NCI-H774 (cell line): ENCODE measurements around the gene DSPP.
"Not testable (repeated sequence)": the region's sequence is repeated elsewhere in the genome, so short reads cannot be mapped to it uniquely, and the experiment has no call there.

Experiments
- DNase-seq: peaks from one replicate; lab custom pipeline; 2025; lab: John Stamatoyannopoulos, UW

Gene DSPP

DNA sequence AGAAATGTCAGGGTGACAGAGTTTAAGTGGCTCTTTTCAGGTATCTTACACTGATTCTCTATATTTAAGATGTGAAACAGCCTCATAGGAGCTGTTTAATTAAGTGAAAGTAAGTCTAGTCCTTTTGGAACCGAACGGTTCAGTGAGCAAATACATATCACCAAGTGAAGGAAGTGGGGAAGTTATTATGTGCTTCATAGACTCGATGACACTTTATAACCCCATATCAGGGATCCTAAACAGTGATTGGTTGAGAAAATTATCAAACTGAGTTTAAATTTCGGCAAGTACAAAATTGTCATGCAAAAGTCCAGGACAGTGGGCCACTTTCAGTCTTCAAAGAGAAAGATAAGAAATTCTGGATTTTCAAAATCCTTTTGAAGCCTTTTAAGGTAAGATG, at the start of gene DSPP:
Gene DSPP, plus strand, starts transcription at position 301 of the 400 bp plus-strand sequence. CDS start 2,380 bp downstream, outside the sequence.
- no peak for DNase-seq

DNA sequence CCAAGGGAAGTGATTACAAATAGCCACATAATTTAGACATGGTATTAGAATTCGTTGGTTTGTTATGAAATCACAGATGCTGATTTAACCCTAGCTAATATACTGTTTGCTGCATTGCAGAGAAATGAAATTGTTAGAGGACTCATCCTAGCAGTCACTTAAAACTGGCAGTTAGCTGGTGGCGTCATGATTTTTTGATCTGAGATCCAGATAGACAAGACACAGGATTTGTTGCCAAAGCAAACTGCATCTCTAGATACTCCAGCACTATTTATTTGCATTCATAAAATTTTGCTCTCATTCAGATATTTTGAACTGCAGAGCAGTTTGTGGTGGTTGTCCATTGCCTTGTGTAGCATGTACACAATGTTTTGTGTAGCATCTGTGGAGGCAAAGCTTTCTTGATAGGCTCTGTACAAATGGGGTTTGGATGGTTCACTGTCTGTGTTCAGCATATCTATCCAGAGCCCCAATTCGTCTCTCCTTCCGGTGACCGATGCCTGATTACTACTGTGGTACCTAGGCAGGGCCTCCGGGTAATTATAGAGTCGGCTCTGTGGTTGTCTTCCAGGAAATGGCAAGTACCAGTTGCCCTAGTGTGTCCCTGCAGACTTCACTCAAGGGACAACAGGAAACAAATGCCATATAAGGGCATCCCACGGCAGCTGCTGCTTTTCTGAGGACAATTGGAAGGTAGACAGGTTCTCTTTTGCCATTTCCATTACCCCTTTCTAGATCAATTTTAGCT, 49.1 kb upstream of the DSPP start:
- DNase-seq: peak; percentile 51

DNA sequence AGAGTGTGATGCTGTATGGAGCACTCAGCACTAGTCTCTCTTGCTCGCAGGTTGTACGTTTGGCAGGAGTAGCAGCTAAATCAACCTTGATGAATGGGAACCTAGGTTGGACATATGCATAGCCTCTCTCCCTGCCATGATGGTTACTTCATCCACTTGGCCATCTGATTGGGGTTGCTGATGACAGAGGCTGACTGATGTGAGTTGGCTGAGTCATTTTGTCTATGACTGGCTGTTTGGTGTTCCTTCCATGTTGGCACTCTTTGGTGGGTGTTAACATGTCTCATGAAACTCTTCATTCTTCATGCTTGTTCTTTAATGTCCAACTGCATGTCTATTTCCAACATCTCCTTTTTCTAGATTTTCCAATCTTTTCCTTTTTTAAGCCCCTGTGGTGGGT, 47.5 kb upstream of the DSPP start:
- DNase-seq: no peak

DNA sequence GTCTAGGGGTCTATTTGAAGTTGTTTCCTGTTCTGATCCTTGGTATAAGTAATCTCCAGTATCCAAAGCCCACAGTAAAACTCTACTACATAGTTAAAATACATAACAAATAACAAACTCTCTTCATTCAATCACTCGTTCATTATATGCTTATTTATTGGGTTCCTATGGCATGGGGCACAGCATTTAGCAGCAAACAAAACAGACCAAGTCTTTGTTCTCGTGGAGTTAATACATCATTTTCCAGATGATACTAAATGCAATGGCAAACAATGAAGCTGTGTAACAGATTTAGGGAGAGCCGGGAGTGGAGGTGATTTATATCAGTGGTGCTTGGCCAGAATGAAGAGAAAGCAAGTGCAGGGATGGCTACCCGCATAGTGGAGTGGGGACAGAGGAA, 42.6 kb upstream of the DSPP start:
- DNase-seq: no peak

DNA sequence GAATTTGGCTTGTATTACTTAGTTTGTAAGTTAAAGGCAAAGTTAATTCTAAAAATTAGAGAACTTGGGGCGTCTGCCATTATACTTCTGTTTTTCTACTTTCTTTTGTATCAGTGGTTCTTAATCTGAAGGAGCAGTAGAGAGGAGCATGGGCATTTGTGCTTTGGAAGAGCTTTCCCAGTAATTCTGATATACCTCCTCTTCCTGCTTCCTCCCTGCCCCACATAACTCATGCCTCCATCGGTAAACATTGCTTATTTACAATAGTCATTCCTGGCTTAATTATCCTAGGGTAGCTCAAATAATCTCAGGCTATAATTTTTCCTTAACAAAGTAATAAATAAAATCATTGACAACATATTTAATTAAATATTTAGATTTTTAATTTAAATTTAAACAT, 42.1 kb upstream of the DSPP start:
- DNase-seq: peak; percentile 18

DNA sequence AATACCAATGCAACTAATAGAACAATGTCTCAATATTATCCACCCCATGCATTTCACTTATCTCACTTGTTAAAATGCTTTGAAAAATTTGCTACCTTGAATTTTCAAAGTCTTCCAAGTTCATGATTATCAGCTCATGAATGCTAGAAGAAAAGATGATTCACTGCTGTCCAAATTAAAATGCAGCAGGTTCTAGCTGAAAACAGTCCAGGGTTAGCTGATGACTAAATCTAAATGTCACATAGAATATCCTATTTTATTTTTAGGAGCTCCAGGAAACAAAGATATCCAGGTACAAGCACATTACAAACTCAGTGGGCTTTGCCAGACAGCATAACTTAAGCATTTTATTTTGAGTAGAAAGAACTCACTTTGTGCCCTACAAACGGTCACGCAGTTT, 41.1 kb upstream of the DSPP start:
- DNase-seq: no peak

DNA sequence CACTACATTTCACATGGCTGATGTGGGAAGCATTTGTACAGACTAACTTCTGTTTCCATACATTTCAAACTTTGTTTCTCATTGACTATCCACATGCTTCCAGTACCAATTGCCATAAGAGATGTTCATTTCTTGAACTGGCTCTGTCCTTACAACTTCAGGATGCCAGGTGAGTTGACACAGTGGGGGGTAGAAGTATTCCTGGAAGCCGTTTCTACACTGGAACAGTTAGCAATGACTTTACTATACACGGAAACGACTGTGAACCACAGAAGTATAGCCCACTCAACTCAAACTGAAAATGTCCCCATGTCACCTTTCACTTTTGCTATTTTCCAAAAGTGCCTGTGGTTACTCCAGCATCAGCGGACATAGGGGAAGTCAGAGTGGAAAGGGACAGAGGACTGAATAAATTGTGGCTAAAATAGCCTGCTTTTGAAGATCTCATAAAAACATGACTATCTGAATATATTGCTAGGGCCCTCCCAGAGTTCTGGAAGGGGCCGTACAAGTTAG, 38.0 kb upstream of the DSPP start:
- no peak for DNase-seq

DNA sequence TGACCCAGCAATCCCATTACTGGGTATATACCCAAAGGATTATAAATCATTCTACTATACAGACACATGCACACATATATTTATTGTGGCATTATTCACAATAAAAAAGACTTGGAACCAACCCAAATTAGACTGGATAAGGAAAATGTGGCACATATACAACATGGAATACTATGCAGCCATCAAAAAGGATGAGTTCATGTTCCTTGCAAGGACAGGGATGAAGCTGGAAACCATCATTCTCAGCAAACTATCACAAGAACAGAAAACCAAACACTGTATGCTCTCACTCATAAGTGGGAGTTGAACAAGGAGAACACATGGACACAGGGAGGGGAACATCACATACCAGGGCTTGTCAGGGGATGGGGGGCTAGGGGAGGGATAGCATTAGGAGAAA, 34.0 kb upstream of the DSPP start:
- not testable (repeated sequence) for DNase-seq

DNA sequence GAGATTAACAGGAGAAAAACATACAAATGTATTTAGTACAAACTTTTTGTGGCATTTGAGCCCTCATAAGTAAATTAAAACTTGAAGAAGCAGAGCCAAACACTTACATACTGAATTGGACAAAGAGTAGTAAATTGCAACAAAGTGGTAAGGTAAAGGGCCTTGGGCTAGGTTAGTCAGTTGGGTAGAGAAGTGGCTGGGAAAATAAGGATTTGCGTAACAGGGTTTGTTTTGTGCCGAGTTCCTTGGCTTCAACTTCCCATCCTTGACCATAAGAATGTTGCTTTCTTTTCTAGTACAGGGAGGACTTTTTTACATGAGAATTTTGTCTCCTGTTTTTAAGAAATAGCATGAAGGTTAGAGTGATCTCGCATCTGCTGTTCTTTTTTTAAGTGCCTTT, 33.3 kb upstream of the DSPP start:
- DNase-seq: no peak

DNA sequence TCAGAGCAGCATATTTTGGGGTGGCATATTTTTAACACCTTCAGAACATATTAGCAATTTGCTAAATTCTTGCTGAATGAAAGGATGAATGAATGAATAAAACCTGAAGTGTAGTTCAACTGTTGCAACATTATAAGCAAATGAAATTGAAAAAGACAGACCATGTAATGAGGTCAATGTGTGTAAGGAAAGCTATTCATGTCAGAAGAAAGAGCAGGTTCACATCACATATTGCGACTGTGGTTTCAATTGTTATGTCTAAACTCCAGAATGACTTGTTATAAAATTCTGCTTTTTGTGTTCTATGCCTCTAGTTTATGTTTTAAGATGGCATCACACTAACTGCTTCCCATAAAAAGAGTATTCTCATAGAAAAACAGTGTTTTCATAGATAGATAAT, 32.9 kb upstream of the DSPP start:
- no peak for DNase-seq

DNA sequence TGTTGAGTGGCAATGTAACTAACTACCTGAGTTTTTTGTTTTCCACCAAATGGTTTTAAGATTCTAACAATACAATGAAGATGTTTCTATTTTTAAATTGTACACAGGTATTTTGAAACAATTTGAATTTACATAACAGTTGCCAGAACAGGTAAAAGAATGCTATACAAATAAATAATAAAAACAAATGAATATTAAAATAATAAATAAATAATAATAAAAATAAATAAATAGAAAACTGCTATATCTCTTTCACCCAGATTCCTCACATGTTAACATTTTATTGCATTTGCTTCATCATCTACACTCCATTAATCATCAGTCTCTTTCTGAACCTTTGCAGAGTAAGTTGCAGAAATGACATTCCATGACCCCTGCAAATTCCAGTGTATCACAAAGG, 32.3 kb upstream of the DSPP start:
- DNase-seq: no peak

DNA sequence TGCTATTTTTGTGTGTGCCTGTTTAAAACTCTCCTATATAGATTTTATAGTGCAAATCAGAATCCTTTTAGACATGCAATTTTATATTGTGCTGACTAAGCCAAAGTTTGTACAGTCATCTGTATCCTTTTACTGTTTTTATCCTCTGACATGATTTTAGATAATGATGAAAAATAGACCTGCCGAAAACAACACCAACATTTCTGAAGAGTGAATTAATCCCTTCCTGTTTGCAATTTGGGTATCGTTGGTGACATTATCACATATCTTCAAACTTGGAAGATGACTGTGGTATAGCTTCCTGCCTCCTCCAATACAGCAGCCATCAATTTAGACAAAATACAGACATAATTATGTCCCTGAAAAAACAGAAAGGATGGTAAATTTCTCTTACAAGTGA, 28.9 kb upstream of the DSPP start:
- no peak for DNase-seq

DNA sequence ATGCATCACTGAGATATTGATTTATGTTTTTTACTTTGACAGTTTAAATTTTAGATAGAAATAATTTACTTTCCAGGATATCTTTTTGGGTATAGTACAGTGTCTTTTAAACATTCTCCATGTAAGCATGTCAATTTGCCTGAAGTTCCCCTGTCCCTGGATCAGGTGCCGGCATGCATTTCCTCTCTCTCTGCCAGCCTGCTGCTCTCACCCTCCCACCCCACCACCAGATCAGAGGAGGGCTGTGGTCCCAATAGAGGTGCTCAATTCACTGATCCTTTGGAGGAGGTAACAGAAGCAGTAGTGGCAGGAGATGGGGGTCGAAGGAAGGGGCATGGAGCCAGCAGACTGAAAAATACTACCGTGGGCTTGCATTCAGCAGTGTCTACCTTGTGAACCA, 28.3 kb upstream of the DSPP start:
- DNase-seq: no peak

DNA sequence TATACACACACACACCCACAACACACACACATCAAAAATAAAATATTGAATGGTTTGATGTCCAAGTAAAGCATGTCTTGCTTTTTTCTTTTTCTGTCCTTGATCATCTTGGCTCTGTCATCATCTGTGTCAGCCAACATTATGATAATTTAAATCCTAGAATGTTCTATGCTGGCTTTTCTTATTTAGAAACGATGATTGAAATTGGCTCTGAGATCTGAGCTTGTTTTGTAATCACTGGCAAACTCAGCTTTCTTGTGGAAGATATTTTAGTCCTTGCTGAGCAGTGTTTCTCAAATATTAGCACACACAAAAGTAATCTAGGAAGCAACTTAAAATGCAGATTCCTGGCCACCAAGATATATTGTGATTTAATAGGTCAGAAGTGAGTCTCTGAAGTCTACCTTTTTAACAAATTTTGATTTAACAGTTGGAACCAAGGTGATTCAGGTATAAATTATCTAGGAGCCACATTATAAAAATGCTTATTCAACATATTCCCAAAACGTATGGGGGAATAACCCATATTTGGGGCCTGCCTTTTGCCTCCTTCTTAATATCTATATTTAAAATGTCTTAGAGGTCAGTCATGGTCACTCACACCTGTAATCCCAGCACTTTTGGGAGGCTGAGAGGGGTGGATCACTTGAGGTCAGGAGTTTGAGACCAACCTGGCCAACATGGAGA, 24.0 kb upstream of the DSPP start:
- DNase-seq: no peak

DNA sequence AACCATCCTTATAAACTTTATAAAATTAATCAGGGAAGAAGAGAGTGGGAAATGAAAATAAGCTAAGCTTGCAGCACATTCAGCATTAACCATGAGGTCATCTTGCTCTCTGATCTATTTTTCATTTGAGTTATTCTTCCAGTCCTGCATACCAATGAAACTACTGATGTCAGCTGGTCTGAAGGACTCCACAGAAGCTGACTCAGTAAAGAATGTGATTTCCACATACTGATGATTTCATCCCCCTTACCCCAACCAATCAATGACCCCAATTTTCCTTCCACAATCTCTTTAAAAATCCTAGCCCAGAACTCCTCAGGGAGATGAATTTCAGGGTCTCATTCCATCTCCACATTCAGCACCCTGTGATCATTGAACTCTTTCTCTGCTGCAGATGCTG, 18.8 kb upstream of the DSPP start:
- DNase-seq: no peak

DNA sequence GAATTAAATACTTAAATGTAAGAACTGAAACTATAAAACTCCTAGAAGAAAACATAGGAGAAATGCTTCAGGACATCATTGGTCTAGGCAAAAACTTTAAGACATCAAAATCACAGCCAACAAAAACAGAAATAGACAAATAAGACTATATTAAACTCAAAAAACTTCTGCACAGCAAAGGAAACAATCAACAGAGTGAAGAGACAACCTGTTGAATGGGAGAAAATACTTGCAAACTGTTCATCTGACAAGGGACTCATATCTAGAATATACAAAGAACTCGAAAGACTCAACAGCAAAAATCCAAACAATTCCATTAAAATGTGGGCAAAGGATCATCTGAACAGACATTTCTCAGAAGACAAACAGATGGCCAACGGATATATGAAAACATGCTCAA, 16.2 kb upstream of the DSPP start:
- no peak for DNase-seq

DNA sequence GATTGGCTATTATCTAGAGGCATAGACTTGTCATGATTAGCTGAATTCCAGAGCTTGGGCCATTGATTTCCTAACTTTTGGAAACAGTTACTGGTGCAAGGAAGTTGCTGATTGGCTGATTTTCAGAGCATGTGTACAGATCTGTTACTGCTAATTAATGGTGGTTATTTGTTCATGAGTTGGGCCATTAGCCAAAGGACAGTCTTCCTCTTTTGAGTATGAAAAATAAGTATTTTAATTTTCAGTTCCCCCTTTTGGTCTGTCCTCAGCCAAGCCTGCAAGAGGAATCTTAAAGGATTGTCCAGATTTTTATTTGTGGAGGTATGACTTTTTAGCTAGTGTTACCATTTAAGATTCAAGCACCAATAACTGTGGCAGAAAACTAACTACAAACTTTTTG, 7.0 kb upstream of the DSPP start:
- DNase-seq: no peak

DNA sequence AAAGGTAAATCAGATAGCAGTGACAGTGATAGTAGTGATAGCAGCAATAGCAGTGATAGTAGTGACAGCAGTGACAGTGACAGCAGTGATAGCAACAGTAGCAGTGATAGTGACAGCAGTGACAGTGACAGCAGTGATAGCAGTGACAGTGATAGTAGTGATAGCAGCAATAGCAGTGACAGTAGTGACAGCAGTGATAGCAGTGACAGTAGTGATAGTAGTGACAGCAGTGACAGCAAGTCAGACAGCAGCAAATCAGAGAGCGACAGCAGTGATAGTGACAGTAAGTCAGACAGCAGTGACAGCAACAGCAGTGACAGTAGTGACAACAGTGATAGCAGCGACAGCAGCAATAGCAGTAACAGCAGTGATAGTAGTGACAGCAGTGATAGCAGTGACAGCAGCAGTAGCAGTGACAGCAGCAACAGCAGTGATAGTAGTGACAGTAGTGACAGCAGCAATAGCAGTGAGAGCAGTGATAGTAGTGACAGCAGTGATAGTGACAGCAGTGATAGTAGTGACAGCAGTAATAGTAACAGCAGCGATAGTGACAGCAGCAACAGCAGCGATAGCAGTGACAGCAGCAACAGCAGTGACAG, 6.1 kb downstream of the DSPP start:
- no peak for DNase-seq

DNA sequence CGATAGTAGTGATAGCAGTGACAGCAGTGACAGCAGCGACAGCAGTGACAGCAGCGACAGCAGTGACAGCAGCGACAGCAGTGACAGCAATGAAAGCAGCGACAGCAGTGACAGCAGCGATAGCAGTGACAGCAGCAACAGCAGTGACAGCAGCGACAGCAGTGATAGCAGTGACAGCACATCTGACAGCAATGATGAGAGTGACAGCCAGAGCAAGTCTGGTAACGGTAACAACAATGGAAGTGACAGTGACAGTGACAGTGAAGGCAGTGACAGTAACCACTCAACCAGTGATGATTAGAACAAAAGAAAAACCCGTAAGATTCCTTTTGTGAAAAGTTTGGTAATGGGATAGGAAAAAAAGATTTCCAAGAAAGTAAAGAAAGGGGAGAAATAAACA, 7.9 kb downstream of the DSPP start:
- DNase-seq: no peak

DNA sequence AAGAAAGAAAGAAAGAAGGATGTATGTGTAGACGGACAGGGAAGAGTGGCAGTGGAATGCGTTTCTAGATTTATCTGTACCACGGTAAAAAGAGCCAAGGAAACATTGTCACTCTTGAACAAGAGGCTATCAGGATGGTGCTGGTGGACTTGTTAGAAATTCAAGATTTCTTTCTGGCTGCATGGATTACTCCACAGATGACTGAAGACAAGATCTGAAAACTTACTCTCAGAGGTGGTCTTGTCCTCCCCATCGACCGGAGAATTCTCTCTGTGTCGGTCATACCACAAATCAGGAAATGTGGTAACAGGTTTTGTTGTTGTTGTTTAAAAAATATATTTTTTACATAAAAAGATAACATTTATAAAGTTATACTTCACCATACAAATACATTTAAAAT, 11.8 kb downstream of the DSPP start:
- DNase-seq: no peak

DNA sequence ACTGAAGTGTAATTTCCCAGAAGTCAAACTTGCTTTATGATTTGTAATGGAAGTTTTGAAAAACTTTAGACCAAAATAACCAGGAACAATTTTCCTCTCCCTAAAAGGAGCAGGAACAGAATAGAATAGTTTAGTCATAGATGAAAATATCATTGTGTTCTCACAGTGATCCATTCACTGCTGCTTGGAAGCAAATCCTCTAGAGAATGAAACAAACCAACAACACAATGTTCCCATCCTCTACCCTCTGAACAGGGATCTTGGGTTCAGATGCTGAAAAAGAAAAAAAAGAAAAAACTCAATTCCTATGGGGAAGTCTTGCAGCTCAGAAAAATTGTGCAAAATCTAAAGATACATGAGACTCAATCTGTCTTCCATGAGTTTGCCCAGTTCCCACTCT, 12.2 kb downstream of the DSPP start:
- DNase-seq: no peak

DNA sequence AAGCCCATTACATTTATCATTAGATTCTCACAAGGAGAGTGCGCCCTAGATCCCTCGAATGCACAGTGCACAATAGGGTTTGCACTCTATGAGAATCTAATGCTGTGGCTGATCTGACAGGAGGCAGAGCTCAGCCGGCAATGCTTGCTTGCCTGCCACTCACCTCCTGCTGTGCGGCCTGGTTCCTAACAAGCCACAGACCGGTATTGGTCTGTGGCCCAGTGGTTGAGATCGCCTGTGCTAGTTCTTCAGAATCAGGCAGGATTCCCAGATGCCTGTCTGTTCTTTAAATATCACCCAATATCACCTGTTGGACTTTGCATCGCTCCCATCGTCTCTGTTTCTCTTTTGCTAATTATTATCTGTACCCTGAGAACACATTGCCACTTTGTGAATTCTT, 14.0 kb downstream of the DSPP start:
- no peak for DNase-seq

DNA sequence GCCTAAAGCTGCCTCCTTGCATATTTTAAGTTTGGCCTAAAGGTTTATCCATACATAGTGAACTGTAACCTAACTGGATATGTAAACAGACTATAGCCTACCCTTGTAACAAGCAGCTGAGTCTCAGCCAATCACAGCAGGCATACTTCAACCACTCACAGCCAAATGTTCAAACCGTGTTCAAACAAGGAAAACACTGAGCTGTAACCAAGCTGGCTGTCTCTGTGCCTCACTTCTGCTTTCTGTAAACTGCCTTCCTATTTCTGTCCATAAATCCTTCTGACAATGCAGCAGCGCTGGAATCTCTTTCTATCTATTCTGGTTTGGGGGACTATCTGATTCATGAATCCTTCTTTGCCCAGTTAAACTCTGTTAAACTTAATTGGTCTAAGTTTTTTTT, 16.4 kb downstream of the DSPP start:
- DNase-seq: no peak
